Measurements from ENCODE around the gene RASA3.

RASA3 gene

GRCh38 chr13:114057166-114058050, 75.0 kb downstream of the RASA3 start:
- DNase-seq (ENCODE audit: low read depth in 4 of 4, low spot score in 1 of 4), result no peak

- no peak for DNase-seq (ENCODE audit: low read depth in 4 of 4, low spot score in 1 of 4)
Observed at GRCh38 chr13:114056205-114057013, 76.0 kb downstream of the RASA3 start.

- no peak for DNase-seq (ENCODE audit: low read depth in 4 of 4, low spot score in 1 of 4)
Observed at GRCh38 chr13:114055766-114056165, 76.7 kb downstream of the RASA3 start.

- DNase-seq (ENCODE audit: low read depth in 4 of 4, low spot score in 1 of 4), result no peak
Observed at GRCh38 chr13:114054830-114055439, 77.5 kb downstream of the RASA3 start.

- no peak for DNase-seq (ENCODE audit: low read depth in 4 of 4, low spot score in 1 of 4)
Observed at GRCh38 chr13:114054264-114054663, 78.2 kb downstream of the RASA3 start.

GRCh38 chr13:114053026-114053425, 79.4 kb downstream of the RASA3 start:
- DNase-seq (ENCODE audit: low read depth in 4 of 4, low spot score in 1 of 4), result no peak

- DNase-seq (ENCODE audit: low read depth in 4 of 4, low spot score in 1 of 4), result no peak
Observed at GRCh38 chr13:114050536-114051450, 81.6 kb downstream of the RASA3 start.

GRCh38 chr13:114049626-114050101, 82.8 kb downstream of the RASA3 start:
- DNase-seq (ENCODE audit: low read depth in 4 of 4, low spot score in 1 of 4), result no peak

- peak in 2 of 4 experiments; percentile 48 to 60 for DNase-seq (ENCODE audit: low read depth in 4 of 4, low spot score in 1 of 4)
Observed at GRCh38 chr13:114049026-114049425, 83.4 kb downstream of the RASA3 start.

- no peak for DNase-seq (ENCODE audit: low read depth in 4 of 4, low spot score in 1 of 4)
Observed at GRCh38 chr13:114048443-114048842, 84.0 kb downstream of the RASA3 start.

GRCh38 chr13:114047358-114047881, 85.0 kb downstream of the RASA3 start:
- DNase-seq (ENCODE audit: low read depth in 4 of 4, low spot score in 1 of 4), result no peak

GRCh38 chr13:114046431-114046975, 85.9 kb downstream of the RASA3 start:
- DNase-seq (ENCODE audit: low read depth in 4 of 4, low spot score in 1 of 4), result no peak

- no peak for DNase-seq (ENCODE audit: low read depth in 4 of 4, low spot score in 1 of 4)
Observed at GRCh38 chr13:114045113-114045735, 87.2 kb downstream of the RASA3 start.

- no peak for DNase-seq (ENCODE audit: low read depth in 4 of 4, low spot score in 1 of 4)
Observed at GRCh38 chr13:114044486-114044885, 87.9 kb downstream of the RASA3 start.

GRCh38 chr13:114043421-114044053, 88.9 kb downstream of the RASA3 start:
- DNase-seq (ENCODE audit: low read depth in 4 of 4, low spot score in 1 of 4), result no peak

- no peak for DNase-seq (ENCODE audit: low read depth in 4 of 4, low spot score in 1 of 4)
Observed at GRCh38 chr13:114042066-114042815, 90.2 kb downstream of the RASA3 start.

- no peak for DNase-seq (ENCODE audit: low read depth in 4 of 4, low spot score in 1 of 4)
Observed at GRCh38 chr13:114041493-114041892, 90.9 kb downstream of the RASA3 start.

- no peak for DNase-seq (ENCODE audit: low read depth in 4 of 4, low spot score in 1 of 4)
Observed at GRCh38 chr13:114039471-114040141, 92.8 kb downstream of the RASA3 start.

All from stimulated activated CD4-positive, alpha-beta T cell treated with anti-CD3 and anti-CD28 coated beads, Interleukin-1b, Interleukin-23, amount 100 ng/mL, for 24 hours (primary cell).